COR-L47 (cell line): ENCODE measurements around the gene PITPNC1.
"Not testable (repeated sequence)": the region's sequence is repeated elsewhere in the genome, so short reads cannot be mapped to it uniquely, and the experiment has no call there.

Experiments used
- DNase-seq: peaks from one replicate; lab custom pipeline; 2025; lab: John Stamatoyannopoulos, UW

PITPNC1 gene

DNA sequence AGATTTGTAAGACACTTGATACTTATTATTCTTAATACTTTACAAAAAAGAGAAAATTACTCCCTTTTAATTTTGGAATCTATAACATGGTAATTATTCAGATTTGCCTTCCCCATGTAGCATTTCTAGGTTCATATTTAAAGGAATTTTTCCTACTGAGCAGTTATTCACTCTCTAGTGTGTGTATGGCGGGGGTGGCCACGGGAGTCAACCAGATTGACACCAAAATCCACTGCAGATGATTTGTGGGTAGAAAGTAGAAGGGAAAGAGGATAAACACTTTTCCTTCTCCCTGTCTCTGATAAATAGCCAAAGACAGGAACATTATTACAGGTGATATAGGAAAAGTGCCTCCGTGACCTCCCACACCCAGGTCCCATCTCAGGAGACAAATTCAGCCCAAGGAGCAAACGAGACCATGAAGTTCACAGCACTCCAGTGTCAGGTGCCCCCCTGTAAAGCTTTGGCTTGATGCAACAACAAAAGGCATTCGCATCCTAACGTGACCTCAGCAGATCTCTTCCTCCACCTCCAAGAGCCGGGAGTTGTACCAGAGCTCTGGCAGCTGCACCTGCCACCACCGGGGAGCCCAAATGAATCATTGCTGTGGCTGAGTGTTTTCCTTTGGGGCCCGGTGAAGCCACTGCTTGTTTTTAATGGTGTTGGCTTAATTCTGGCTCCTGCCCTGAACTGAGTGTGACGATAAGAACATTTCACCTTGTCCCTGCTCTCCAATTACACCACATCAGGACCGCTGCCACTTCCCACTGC, 248.0 kb downstream of the PITPNC1 start:
- DNase-seq: peak; percentile 16

GRCh38 chr17:67625971-67626370, 248.9 kb downstream of the PITPNC1 start:
- no peak for DNase-seq

GRCh38 chr17:67628580-67629013, 251.5 kb downstream of the PITPNC1 start:
- no peak for DNase-seq

GRCh38 chr17:67629971-67630320, 252.9 kb downstream of the PITPNC1 start:
- DNase-seq: no peak

DNA sequence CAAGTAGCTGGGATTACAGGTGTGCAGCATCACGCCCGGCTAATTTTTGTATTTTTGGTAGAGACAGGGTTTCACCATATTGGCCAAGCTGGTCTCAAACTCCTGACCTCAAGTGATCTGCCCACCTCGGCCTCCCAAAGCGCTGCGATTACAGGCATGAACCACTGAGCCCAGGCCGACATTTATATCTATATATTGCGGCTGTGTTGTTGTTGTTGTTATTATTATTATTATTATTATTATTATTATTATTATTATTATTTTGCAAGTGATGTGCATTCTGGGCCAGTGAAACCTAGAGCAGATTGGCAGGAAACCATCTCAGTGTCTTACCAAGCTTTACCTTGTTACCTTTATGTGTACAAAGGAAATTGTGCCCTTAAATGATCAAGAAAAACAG, 253.8 kb downstream of the PITPNC1 start:
- not testable (repeated sequence) for DNase-seq

- no peak for DNase-seq
Observed at GRCh38 chr17:67632141-67632540, 255.1 kb downstream of the PITPNC1 start.

DNA sequence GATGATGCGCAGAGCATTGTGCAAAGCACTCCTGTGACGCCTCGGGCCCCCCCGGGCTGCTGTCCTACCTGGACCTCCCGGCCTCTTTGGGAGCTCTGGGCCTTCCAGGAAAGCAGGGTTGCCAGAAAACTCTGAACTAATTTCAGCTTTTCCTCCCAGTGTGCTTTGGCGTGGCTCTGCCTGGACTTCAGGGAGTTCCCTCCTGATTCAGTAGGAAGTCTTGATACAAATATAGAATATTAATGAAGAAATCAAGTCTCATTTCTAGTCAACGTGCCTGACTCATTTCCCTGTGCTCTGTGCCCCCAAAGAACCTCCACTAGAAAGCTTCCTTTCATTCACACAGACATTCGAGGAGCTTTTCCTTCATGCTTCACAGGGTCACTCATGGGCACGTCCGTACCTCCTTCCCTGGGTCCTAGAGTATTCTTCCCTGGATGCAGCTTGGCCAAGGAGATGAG, 256.7 kb downstream of the PITPNC1 start:
- no peak for DNase-seq

GRCh38 chr17:67635681-67636080, 258.6 kb downstream of the PITPNC1 start:
- no peak for DNase-seq

GRCh38 chr17:67636312-67636711, 259.2 kb downstream of the PITPNC1 start:
- DNase-seq: no peak

DNA sequence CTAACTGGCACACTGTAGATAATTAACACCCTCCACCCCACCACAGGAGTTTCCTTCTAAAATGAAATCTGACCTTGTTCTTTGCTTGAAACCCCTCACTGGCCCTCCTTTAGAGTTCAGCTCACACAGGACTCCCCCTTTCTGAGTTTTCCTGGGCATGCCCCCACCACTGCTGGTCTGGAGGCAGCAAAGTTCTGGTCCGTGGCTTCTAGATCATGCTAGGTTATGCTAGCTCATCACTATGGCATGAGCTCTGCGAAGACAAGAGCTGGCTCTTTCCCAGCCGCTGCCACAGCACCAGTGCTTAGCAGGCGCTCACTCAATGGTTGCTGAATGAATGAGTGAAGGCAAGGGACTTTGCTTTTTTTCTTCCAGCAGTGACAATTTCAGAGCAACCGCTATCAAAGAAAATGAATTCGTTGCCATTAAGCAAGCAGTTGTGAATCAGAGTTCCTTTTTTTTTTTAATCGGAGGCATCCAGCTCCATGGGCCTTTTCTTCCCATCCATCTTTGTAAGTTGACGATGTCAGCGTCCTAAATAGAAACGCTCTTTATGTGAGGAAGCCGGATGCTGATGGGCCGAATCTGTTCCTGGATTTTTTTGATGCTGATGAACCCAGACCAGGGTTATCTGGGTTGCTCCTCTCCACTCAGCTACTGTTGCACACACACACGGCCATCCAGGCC, 259.9 kb downstream of the PITPNC1 start:
- no peak for DNase-seq

GRCh38 chr17:67637901-67638641, 261.0 kb downstream of the PITPNC1 start:
- DNase-seq: no peak

DNA sequence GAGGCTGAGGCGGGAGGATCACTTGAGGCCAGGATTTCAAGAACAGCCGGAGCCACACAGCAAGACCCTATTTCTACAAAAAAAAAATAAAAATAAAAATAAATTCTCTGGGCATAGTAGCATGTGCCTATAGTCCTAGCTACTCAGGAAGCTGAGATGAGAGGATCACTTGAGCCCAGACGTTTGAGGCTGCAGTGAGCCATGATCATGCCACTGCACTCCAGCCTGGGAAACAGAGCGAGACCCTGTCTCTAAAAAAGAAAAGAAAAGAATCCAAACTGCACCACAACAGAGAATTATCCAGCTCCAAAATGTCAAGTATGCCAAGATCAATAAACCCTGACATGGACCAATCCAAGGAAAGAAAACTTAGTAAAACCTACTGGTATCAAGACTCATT, 261.8 kb downstream of the PITPNC1 start:
- no peak for DNase-seq

- DNase-seq: no peak
Observed at GRCh38 chr17:67639555-67639954, 262.5 kb downstream of the PITPNC1 start.

DNA sequence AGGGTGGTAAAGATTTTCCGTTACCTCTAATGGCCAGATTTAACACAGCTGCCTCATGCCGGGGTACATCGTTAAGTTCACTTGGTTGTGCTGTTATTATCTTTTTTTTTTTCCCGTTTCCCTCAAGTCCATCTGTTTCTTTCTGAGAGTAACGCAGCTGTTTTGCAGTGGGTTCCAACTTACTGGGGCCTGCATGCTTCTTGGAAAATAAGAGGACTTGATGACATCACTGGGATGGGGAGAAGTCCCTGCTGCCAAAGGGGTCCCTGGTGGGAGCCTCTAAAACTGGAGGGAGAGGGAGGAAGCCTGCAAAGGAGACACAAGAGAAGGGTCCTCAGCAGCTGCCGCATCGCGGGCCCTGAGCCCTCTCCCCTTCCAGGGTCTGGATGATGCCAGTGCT, 262.9 kb downstream of the PITPNC1 start:
- no peak for DNase-seq

- DNase-seq: no peak
Observed at GRCh38 chr17:67642488-67642887, 265.4 kb downstream of the PITPNC1 start.

GRCh38 chr17:67644061-67644460, 267.0 kb downstream of the PITPNC1 start:
- DNase-seq: no peak

DNA sequence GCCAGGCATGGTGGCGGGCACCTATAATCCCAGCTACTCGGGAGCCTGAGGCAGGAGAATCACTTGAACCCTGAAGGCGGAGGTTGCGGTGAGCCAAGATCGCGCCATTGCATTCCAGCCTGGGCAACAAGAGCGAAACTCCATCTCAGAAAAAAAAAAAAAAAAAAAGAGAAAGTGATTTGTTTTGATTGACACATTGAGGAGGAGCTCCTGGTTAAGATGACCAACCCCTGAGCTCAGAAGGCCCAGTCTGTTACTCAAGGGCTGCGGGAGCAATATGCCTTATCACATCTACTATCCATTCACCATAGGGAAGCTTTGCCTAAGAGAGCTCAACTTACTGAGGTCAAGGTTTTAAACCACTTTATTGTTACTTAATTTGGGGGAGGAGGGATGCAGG, 268.1 kb downstream of the PITPNC1 start:
- not testable (repeated sequence) for DNase-seq

DNA sequence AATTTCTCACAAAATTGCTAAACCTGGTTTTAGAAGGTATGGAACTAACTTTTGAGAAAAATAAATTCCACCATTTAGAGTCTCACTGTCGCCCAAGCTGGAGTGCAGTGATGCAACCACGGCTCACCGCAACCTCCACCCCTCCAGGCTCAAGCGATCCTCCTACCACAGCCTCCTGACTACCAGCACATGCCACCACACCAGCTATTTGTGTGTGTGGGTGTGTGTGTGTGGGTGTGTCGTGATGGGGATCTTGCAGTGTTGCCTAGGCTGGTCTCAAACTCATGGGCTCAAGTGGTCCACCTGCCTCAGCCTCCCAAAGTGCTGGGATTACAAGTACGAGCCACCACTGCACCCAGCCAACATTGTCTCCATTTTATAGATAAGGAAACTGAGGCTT, 269.4 kb downstream of the PITPNC1 start:
- DNase-seq: no peak

GRCh38 chr17:67647482-67647881, 270.4 kb downstream of the PITPNC1 start:
- DNase-seq: no peak

DNA sequence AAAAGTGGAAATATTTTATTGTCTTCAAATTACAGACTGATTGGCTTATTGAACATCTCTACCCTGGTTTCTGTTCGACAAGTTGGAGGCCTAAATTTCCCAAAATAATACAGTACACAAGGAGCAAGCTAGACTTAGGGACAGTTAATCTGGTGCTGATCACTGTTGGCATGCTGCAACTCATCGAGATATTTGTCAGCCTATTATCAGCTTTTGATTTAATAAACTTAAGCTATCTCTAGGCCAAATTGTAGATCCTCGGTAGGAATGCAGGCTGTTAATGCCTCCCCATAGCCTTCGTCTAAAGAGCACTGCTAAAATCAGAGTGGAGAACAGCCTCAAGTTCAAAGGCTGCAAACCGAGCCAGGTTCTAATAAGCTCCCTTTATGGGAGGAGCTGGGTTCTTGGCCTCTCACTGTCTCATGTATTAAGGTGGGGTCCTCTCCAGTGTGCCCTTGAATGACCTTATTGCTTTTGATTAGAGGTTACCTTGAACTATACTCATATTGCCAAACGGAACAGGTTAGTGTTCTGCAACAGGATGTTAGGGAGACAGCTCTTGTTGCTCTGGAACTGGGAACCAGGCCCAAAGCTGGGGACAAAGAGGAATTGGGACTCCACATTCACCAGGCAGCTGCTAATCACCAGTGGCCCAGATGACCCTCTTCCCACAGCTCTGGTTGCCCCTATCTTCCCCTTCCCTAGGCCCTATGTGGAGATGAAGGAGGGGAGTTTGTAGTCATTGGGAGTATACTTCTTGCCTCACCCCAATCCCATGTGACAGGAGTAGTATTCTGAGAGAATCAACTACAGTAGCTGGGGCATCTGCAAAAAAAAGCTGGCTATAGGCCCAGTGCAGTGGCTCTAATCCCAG, 271.2 kb downstream of the PITPNC1 start:
- no peak for DNase-seq

DNA sequence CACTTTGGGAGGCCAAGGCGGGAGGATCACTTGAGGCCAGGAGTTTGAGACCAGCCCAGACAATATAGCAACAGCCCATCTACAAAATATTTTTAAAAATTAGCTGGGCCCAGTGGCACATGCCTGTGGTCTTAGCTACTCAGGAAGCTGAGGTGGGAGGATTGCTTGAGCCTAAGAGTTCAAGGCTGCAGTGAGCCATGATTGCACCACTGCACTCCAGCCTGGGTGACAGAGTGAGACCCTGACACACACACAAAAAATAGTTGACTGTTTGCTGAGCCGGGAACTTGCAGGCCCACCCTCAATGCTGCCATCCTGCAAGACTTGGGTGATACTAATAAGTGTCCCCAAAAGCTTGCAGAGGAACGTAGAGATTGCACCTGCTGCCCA, 271.8 kb downstream of the PITPNC1 start:
- DNase-seq: not testable (repeated sequence)

- no peak for DNase-seq
Observed at GRCh38 chr17:67649891-67650290, 272.8 kb downstream of the PITPNC1 start.
